ENCODE results near the gene GPN3.
A peak's percentile ranks its signal among the peaks of the same experiment; 100 is the strongest.
"Not testable (repeated sequence)": the region's sequence is repeated elsewhere in the genome, so short reads cannot be mapped to it uniquely, and the experiment has no call there.

The GPN3 gene

GRCh38 chr12:110475426-110475825 lies 7.4 kb upstream of the GPN3 start:
- H3K4me1 ChIP-seq, result no peaks in the 10 kb centered on the region
- no peak overlapping the region for H3K4me3 ChIP-seq
- H3K27ac ChIP-seq, result no peak overlapping the region
- H3K36me3 ChIP-seq, result peaks cover 0 to 5% (median 3%) of the 10 kb centered on the region in 3 donors
- DNase-seq, result no peak
- H3K9me3 ChIP-seq, result no peaks in the 10 kb centered on the region
- H3K27me3 ChIP-seq, result no peaks in the 10 kb centered on the region
- intact Hi-C loops (cut with DNase I; ENCODE audit: low total_unique reads), result no loop called here
- TF ChIP-seq CTCF (IDR thresholded peaks at IDR 0.05), result no peak

- Histone ChIP-seq H3K27me3 (no peaks in the 10 kb centered on the region), H3K4me1 (peaks cover 0 to 22% (median 15%) of the 10 kb centered on the region in 4 donors), H3K4me3 (peak overlapping the region; percentile 66 to 74), H3K36me3 (peaks cover 4 to 26% (median 13%) of the 10 kb centered on the region in 3 donors), H3K9me3 (no peaks in the 10 kb centered on the region), H3K27ac (peak overlapping the region; percentile 90 to 93)
- TF ChIP-seq CTCF (IDR thresholded peaks at IDR 0.05), result no peak
- intact Hi-C loops (cut with DNase I; ENCODE audit: low total_unique reads), result loop anchor here (5.0 to 10.0 kb wide), 3 partner anchors 34 to 1627 kb away; partner anchors contain the start of genes PPTC7, RAD9B and VPS29
- DNase-seq, result no peak
Observed at GRCh38 chr12:110467847-110468213, 227 bp downstream of the GPN3 start.

- Histone ChIP-seq H3K36me3 (peaks cover 5 to 35% (median 13%) of the 10 kb centered on the region in 3 donors), H3K27ac (peak overlapping the region in 1 of 2 donors; percentile 93), H3K4me3 (peak overlapping the region; percentile 66 to 74), H3K27me3 (no peaks in the 10 kb centered on the region), H3K4me1 (peaks cover 0 to 22% (median 15%) of the 10 kb centered on the region in 4 donors), H3K9me3 (no peaks in the 10 kb centered on the region)
- intact Hi-C loops (cut with DNase I; ENCODE audit: low total_unique reads), result loop anchor here (5.0 to 10.0 kb wide), 3 partner anchors 36 to 1628 kb away; partner anchors contain the start of genes PPTC7, RAD9B and VPS29
- DNase-seq, result no peak
- no peak for TF ChIP-seq CTCF (IDR thresholded peaks at IDR 0.05)
Observed at GRCh38 chr12:110466791-110467190, 1.3 kb downstream of the GPN3 start.

GRCh38 chr12:110465765-110466164 lies 2.3 kb downstream of the GPN3 start:
- intact Hi-C loops (cut with DNase I; ENCODE audit: low total_unique reads), result loop anchor here (5.0 to 10.0 kb wide), 3 partner anchors 37 to 1629 kb away; partner anchors contain the start of genes PPTC7, RAD9B and VPS29

GRCh38 chr12:110465024-110465423 lies 3.0 kb downstream of the GPN3 start:
- intact Hi-C loops (cut with DNase I; ENCODE audit: low total_unique reads), result loop anchor here (5.0 to 10.0 kb wide), 3 partner anchors 37 to 1630 kb away; partner anchors contain the start of genes PPTC7, RAD9B and VPS29
- peaks cover 0 to 22% (median 15%) of the 10 kb centered on the region in 4 donors for H3K4me1 ChIP-seq
- H3K9me3 ChIP-seq, result no peaks in the 10 kb centered on the region
- no peak overlapping the region for H3K4me3 ChIP-seq
- no peak overlapping the region for H3K27ac ChIP-seq
- DNase-seq, result no peak
- TF ChIP-seq CTCF (IDR thresholded peaks at IDR 0.05), result no peak
- no peaks in the 10 kb centered on the region for H3K27me3 ChIP-seq
- peaks cover 10 to 51% (median 15%) of the 10 kb centered on the region in 3 donors for H3K36me3 ChIP-seq

More at GRCh38 chr12:110465765-110466164, 2.3 kb downstream of the GPN3 start:
- Histone ChIP-seq H3K36me3 (peaks cover 5 to 45% (median 13%) of the 10 kb centered on the region in 3 donors), H3K4me1 (peaks cover 0 to 22% (median 15%) of the 10 kb centered on the region in 4 donors)
- H3K27me3 ChIP-seq, H3K4me3 ChIP-seq, H3K9me3 ChIP-seq, DNase-seq, H3K27ac ChIP-seq: not testable (repeated sequence)

- intact Hi-C loops (cut with DNase I; ENCODE audit: low total_unique reads), result loop anchor here (10.0 kb wide), 2 partner anchors 124 to 1634 kb away; partner anchors contain the start of gene PPTC7
- H3K9me3 ChIP-seq, result not testable (repeated sequence)
- peaks cover 27 to 85% (median 33%) of the 10 kb centered on the region in 3 donors for H3K36me3 ChIP-seq
Observed at GRCh38 chr12:110461189-110461588, 6.9 kb downstream of the GPN3 start.

More at GRCh38 chr12:110461189-110461588, 6.9 kb downstream of the GPN3 start:
- H3K27ac ChIP-seq, H3K4me1 ChIP-seq, H3K27me3 ChIP-seq, H3K4me3 ChIP-seq, DNase-seq: not testable (repeated sequence)

All from tibial artery (tissue), 4 donors.